Upper lobe of left lung (tissue), 4 donors: ENCODE measurements around the gene GNAI2.

Source experiments
- EP300 ChIP-seq, 4 donors: sonication (generic); formaldehyde crosslinking; IDR thresholded peaks; one replicate each; pipeline ENCODE4 v1.5.1; 2017; ENCODE audit warnings: antibody characterized with exemption in 4 of 4, control low read depth in 2 of 4
- POLR2A ChIP-seq, 4 donors: fragments of 450-650 bp; IDR thresholded peaks; one replicate each; pipeline ENCODE4 v1.5.1; 2016 to 2017; ENCODE audit warnings: antibody characterized with exemption in 4 of 4, mild to moderate bottlenecking in 2 of 4
- POLR2AphosphoS5 ChIP-seq, 2 donors: sonication (generic); formaldehyde crosslinking; IDR thresholded peaks; one replicate each; pipeline ENCODE4 v1.5.1; 2017; ENCODE audit warnings: antibody characterized with exemption in 2 of 2
- TF ChIP-seq, protein P1 (sequence below), 6 experiments: fragments of 450-650 bp in 4 of 6; fragments of 200-600 bp in 2 of 6; sonication (generic) in 2 of 6; IDR thresholded peaks; one replicate each; pipeline ENCODE4 v1.5.1; 2016 to 2019; ENCODE audit warnings: antibody characterized with exemption in 6 of 6

DNA sequence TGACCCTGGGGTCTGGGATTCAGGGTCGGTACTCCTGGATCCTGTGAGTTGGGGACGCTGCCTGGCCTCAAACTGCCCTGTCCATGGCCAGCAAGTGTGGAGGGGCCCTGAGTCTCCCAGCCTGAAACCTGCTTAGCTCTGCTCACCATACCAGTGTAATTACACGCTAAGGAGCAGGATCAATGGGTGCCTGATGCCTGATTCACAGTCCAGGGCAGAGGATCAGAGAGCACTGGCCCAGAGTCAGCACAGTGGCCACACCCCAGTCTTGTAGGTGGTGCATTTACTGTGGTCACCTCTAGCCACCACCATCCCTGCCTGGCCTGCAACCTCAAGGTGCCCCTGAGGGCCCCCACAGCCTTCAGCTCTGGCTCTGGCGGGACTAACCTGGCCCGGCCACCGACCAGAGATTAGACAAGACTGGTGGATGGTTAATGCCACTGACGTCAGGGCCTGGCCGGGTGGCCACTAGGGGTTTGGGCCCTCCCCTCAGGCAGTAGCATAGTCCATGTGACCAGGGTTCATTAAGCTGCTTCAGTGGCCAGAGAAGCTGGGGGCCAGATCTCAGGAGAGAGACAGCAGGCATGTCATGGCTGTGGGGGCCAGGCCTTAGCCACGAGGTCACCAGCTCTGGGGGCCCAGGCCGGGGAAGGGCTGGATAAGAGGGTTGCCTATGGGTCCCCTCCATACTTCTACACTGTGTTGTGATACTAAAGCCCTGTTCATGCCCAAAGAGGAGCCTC, 34.3 kb upstream of the GNAI2 start:
- TF ChIP-seq, protein P1, sequence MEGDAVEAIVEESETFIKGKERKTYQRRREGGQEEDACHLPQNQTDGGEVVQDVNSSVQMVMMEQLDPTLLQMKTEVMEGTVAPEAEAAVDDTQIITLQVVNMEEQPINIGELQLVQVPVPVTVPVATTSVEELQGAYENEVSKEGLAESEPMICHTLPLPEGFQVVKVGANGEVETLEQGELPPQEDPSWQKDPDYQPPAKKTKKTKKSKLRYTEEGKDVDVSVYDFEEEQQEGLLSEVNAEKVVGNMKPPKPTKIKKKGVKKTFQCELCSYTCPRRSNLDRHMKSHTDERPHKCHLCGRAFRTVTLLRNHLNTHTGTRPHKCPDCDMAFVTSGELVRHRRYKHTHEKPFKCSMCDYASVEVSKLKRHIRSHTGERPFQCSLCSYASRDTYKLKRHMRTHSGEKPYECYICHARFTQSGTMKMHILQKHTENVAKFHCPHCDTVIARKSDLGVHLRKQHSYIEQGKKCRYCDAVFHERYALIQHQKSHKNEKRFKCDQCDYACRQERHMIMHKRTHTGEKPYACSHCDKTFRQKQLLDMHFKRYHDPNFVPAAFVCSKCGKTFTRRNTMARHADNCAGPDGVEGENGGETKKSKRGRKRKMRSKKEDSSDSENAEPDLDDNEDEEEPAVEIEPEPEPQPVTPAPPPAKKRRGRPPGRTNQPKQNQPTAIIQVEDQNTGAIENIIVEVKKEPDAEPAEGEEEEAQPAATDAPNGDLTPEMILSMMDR (IDR thresholded peaks at IDR 0.05): no peak
- no peak for TF ChIP-seq POLR2A (IDR thresholded peaks at IDR 0.05)
- no peak for TF ChIP-seq POLR2AphosphoS5 (IDR thresholded peaks at IDR 0.05)
- no peak for TF ChIP-seq EP300 (IDR thresholded peaks at IDR 0.05)
